HepG2 (cell line): ENCODE measurements around the gene KIRREL2. TPM values are rescaled to one million over a fixed set of nuclear protein-coding genes. Genes with fewer than 3 reads are reported as not detected.

Experiments used
- ATAC-seq: fragments of 200-7000 bp; cut with Tn5 transposase; 3 replicates; pipeline ENCODE4 v1.9.1; 2020; ENCODE audit warnings: mild to moderate bottlenecking, moderate library complexity
- BruUV-seq: library from RNA; stranded (reverse); fragments of 400-500 nt; replicated peaks from 2 replicates; lab custom pipeline; 2021; lab: Mats Ljungman, UMichigan
- CTCF ChIA-PET: fragments of 300-600 bp; formaldehyde crosslinking; extraction: SDS; loops from one replicate; lab custom pipeline; 2021; ENCODE audit warnings: low total read pairs, inconsistent platforms, low intra/inter-chr PET ratio; lab: Yijun Ruan, JAX
- POLR2A ChIA-PET: fragments of 350-600 bp; sonication (Branson Sonifier 250); formaldehyde crosslinking; loops from one replicate; lab custom pipeline; 2020; ENCODE audit warnings: antibody characterized with exemption, inconsistent platforms; lab: Yijun Ruan, JAX
- DNase-seq: peaks from one replicate; pipeline ENCODE4 v3.0.0-alpha.2; 2015; ENCODE audit warnings: low spot score
- FAIRE-seq: peaks from 3 replicates; lab custom pipeline; 2011; peaks lifted over from hg19 to GRCh38; lab: Jason Lieb, UNC
- H2AFZ ChIP-seq: one replicate; pipeline ENCODE4 v1.6.1; 2011; ENCODE audit warnings: low read length, inconsistent platforms
- H3K27ac ChIP-seq: fragments of 300-600 bp; 3 replicates; pipeline ENCODE4 v1.8.0; 2011; ENCODE audit warnings: mixed run types, mild to moderate bottlenecking, mixed read lengths, low read length, inconsistent platforms; ENCODE audit not compliant: insufficient read depth; ENCODE audit errors: extremely low read length
- H3K27me3 ChIP-seq, 2 experiments: fragments of 200-600 bp in 1 of 2; 2 replicates in 1 of 2; 3 replicates in 1 of 2; pipeline versions ENCODE4 v1.6.0 to v1.8.0; 2011; ENCODE audit warnings: low read length in 2 of 2, mild to moderate bottlenecking in 2 of 2, moderate library complexity in 2 of 2, inconsistent platforms in 1 of 2; ENCODE audit not compliant: insufficient read depth in 2 of 2, control insufficient read depth in 1 of 2
- H3K36me3 ChIP-seq, 2 experiments: fragments of 200-600 bp in 1 of 2; replicated peaks in 1 of 2; 2 replicates in 1 of 2; 3 replicates in 1 of 2; pipeline versions ENCODE4 v1.5.1 to v1.8.0; 2011; ENCODE audit warnings: low read length in 2 of 2, inconsistent platforms in 1 of 2; ENCODE audit not compliant: insufficient read depth in 2 of 2, control insufficient read depth in 1 of 2
- H3K4me1 ChIP-seq: 2 replicates; pipeline ENCODE4 v1.5.1; 2012; ENCODE audit warnings: low read length, inconsistent platforms; ENCODE audit not compliant: insufficient read depth
- H3K4me2 ChIP-seq: 2 replicates; pipeline ENCODE4 v1.6.0; 2011; ENCODE audit warnings: low read depth, low read length, inconsistent platforms
- H3K4me3 ChIP-seq, 3 experiments: fragments of 200-600 bp in 1 of 3; sonication (generic), shearing (Covaris generic) in 1 of 3; replicated peaks in 1 of 3; 2 replicates each; pipeline ENCODE4 v1.5.1; 2011 to 2016; ENCODE audit warnings: low read length in 3 of 3, inconsistent platforms in 2 of 3, low read depth in 2 of 3, mild to moderate bottlenecking in 2 of 3, control low read depth in 1 of 3, mixed read lengths in 1 of 3; ENCODE audit not compliant: insufficient read depth in 1 of 3
- H3K79me2 ChIP-seq: one replicate; pipeline ENCODE4 v1.6.1; 2011; ENCODE audit warnings: low read length, inconsistent platforms; ENCODE audit not compliant: insufficient read depth
- H3K9ac ChIP-seq: 2 replicates; pipeline ENCODE4 v1.6.0; 2011; ENCODE audit warnings: mild to moderate bottlenecking, low read depth, low read length, inconsistent platforms; ENCODE audit not compliant: insufficient read depth
- H3K9me3 ChIP-seq: 2 replicates; pipeline ENCODE4 v1.5.1; 2012; ENCODE audit warnings: mild to moderate bottlenecking, low read length
- H4K20me1 ChIP-seq: 2 replicates; pipeline ENCODE4 v1.6.0; 2011; ENCODE audit warnings: inconsistent platforms, mild to moderate bottlenecking, low read length, moderate library complexity; ENCODE audit not compliant: insufficient read depth
- CBX5 ChIP-seq: sonication (generic); formaldehyde crosslinking; IDR thresholded peaks from 2 replicates; pipeline ENCODE4 v1.4.0; 2020; ENCODE audit warnings: missing genetic modification reagents, borderline replicate concordance
- FOXP4 ChIP-seq: sonication (generic); formaldehyde crosslinking; IDR thresholded peaks from 2 replicates; pipeline ENCODE4 v1.4.0; 2020; ENCODE audit warnings: missing genetic modification reagents
- LBX2 ChIP-seq: sonication (generic); formaldehyde crosslinking; IDR thresholded peaks from 2 replicates; pipeline ENCODE4 v1.5.0; 2020; ENCODE audit warnings: missing genetic modification reagents, mild to moderate bottlenecking, borderline replicate concordance
- MTA1 ChIP-seq: sonication (generic); formaldehyde crosslinking; IDR thresholded peaks from 2 replicates; pipeline ENCODE4 v1.4.0; 2020; ENCODE audit warnings: missing genetic modification reagents, mild to moderate bottlenecking, borderline replicate concordance
- THAP11 ChIP-seq: IDR thresholded peaks from 2 replicates; pipeline ENCODE4 v1.6.1; 2016; ENCODE audit warnings: missing biosample characterization, missing genetic modification reagents
- ZNF3 ChIP-seq: IDR thresholded peaks from 2 replicates; pipeline ENCODE4 v1.7.0; 2017; ENCODE audit warnings: inconsistent platforms
- ZNF639 ChIP-seq: conservative IDR thresholded peaks from 2 replicates; pipeline ENCODE4 v1.6.1; 2018; ENCODE audit warnings: missing genetic modification reagents
- ZNF768 ChIP-seq: sonication (generic); formaldehyde crosslinking; IDR thresholded peaks from 2 replicates; pipeline ENCODE4 v1.4.0; 2020; ENCODE audit warnings: missing genetic modification reagents
- ZSCAN9 ChIP-seq: IDR thresholded peaks from 2 replicates; pipeline ENCODE4 v1.6.1; 2016; ENCODE audit warnings: borderline replicate concordance
- WGBS: methylation state at CpG from one replicate; pipeline ENCODE4 v1.1.6; 2017; ENCODE audit warnings: low lambda C conversion rate; 5-methylcytosine and 5-hydroxymethylcytosine counted together
- in situ Hi-C: cut with HindIII; loops from 2 replicates; pipeline ENCODE4 v1.10.0; 2017; ENCODE audit warnings: low pct_unique_long_range_greater_than_20kb; ENCODE audit not compliant: extremely low pct_ligation_motif_present
- intact Hi-C: fragments of 100-400 bp; cut with micrococcal nuclease; formaldehyde crosslinking; loops from one replicate; pipeline ENCODE4 v1.10.0; 2022; ENCODE audit not compliant: unreplicated experiment
- polyA plus RNA-seq, 8 experiments: library from polyadenylated mRNA; depleted of rRNA in 3 of 8; stranded (reverse) in 7 of 8; unstranded in 1 of 8; fragments of >200 nt; fragmentation: Illumina TruSeq in 4 of 8; extraction: Trizol in 4 of 8; gene quantifications; 2 replicates each; pipeline versions ENCODE4 v1.2.1 to v1.2.3, GENCODE V29; 2011 to 2016; ENCODE audit warnings: low read depth in 4 of 8, missing spikeins in 1 of 8, mixed read lengths in 1 of 8; ENCODE audit not compliant: insufficient read depth in 1 of 8
- total RNA-seq, 5 experiments: library from RNA; depleted of rRNA; stranded (reverse); fragments of >200 nt; fragmentation: Illumina TruSeq; extraction: Trizol; gene quantifications; 2 replicates each; pipeline ENCODE4 v1.2.3, GENCODE V29; 2016; ENCODE audit warnings: low read depth in 1 of 5

Gene KIRREL2
- total and polyA plus RNA-seq, 2 of the 13 experiments (the other 11 are each of a cell fraction or from before 2014, with no cell fraction given), result 0.18 to 2.4 TPM

GRCh38 chr19:35908973-35909683 is 52.4 kb downstream of the KIRREL2 start:
- Histone ChIP-seq H4K20me1 (no peaks in the 10 kb centered on the region), H3K4me1 (peaks cover 15% of the 10 kb centered on the region; the same call in 1 of the 2 replicates), H2AFZ (no peak overlapping the region), H3K4me3 (no peak overlapping the region), H3K9me3 (no peaks in the 10 kb centered on the region), H3K4me2 (no peak overlapping the region), H3K9ac (no peak overlapping the region), H3K27ac (no peak overlapping the region), H3K36me3 (no peaks in the 10 kb centered on the region), H3K27me3 (peaks cover 0 to 12% of the 10 kb centered on the region in 2 experiments; a peak in 3 of 5 replicates), H3K79me2 (no peaks in the 10 kb centered on the region)
- ChIA-PET CTCF (no interaction called here), POLR2A (no interaction called here)
- WGBS, result 52% methylated on average over 10 of the region's 10 CpGs
- DNase-seq (no peak), FAIRE-seq (no peak), ATAC-seq (no peak)
- in situ Hi-C loops, result no loop called here
- TF ChIP-seq ZNF768 (CRISPR knock-in tag) (peak; percentile 82), ZSCAN9 (CRISPR knock-in tag) (no peak)
- no TSS peak for BruUV-seq
- intact Hi-C loops, result no loop called here

- FAIRE-seq (no peak), DNase-seq (no peak)
- H3K27me3 ChIP-seq, result peaks cover 0 to 6% of the 10 kb centered on the region in 2 experiments; a peak in 3 of 5 replicates
- in situ Hi-C loops (no loop called here), intact Hi-C loops (no loop called here)
- H3K4me3 ChIP-seq, result no peak overlapping the region
- H3K9ac ChIP-seq, result no peak overlapping the region
- H3K36me3 ChIP-seq, result no peaks in the 10 kb centered on the region
- ChIA-PET CTCF (no interaction called here), POLR2A (no interaction called here)
- TF ChIP-seq FOXP4 (CRISPR knock-in tag) (no peak), LBX2 (CRISPR knock-in tag) (no peak), ZNF3 (CRISPR knock-in tag) (no peak), MTA1 (CRISPR knock-in tag) (no peak), ZNF639 (CRISPR knock-in tag) (no peak), THAP11 (CRISPR knock-in tag) (no peak), CBX5 (CRISPR knock-in tag) (no peak)
- TF ChIP-seq, all 625 proteins: peak for 0
- BruUV-seq, result no TSS peak
- WGBS, result 33% methylated on average over 5 of the region's 6 CpGs
- H2AFZ ChIP-seq, result no peak overlapping the region
- peaks cover 15% of the 10 kb centered on the region; the same call in 1 of the 2 replicates for H3K4me1 ChIP-seq
- H3K9me3 ChIP-seq, result no peaks in the 10 kb centered on the region
- no peak overlapping the region for H3K27ac ChIP-seq
- no peak overlapping the region for H3K4me2 ChIP-seq
- no peaks in the 10 kb centered on the region for H3K79me2 ChIP-seq
- ATAC-seq, result no peak
- no peaks in the 10 kb centered on the region for H4K20me1 ChIP-seq
Observed at GRCh38 chr19:35909684-35910035, 52.9 kb downstream of the KIRREL2 start.
